Cardiac muscle cell (in vitro differentiated cells and primary cell): Measurements from ENCODE around the gene NPBWR2. TPM values are rescaled to one million over a fixed set of nuclear protein-coding genes. Genes with fewer than 3 reads are reported as not detected.

Experiments used
- DNase-seq, 2 donors: peaks; one replicate each; pipeline versions ENCODE4 v3.0.0 to v3.0.0-alpha.2; 2010 to 2017; ENCODE audit warnings: low read depth in 1 of 2, low spot score in 1 of 2
- H3K27ac ChIP-seq: fragments of 200-600 bp; sonication (generic); 2 replicates; pipeline ENCODE4 v1.5.1; 2016
- H3K27me3 ChIP-seq: fragments of 200-600 bp; sonication (generic); 2 replicates; pipeline ENCODE4 v1.6.0; 2016; ENCODE audit warnings: control low read depth
- H3K36me3 ChIP-seq: fragments of 200-600 bp; sonication (generic); 2 replicates; pipeline ENCODE4 v1.5.1; 2016; ENCODE audit warnings: control low read depth
- H3K4me1 ChIP-seq: fragments of 200-600 bp; sonication (generic); 2 replicates; pipeline ENCODE4 v1.8.1; 2017; ENCODE audit warnings: low read depth, mild to moderate bottlenecking, mixed run types
- H3K4me3 ChIP-seq: fragments of 200-600 bp; sonication (generic); 2 replicates; pipeline ENCODE4 v1.5.1; 2016; ENCODE audit warnings: mild to moderate bottlenecking
- H3K9me3 ChIP-seq: fragments of 200-600 bp; sonication (generic); 2 replicates; pipeline ENCODE4 v1.5.1; 2017; ENCODE audit warnings: low read depth, mild to moderate bottlenecking, control low read depth
- polyA plus RNA-seq: library from polyadenylated mRNA; unstranded; fragments of >200 nt; fragmentation: Nextera tagmentation; extraction: Ambion mirVana; gene quantifications from 2 replicates; pipeline ENCODE4 v1.2.1, GENCODE V29; 2016
- total RNA-seq: library from RNA; depleted of rRNA; stranded (reverse); fragments of >200 nt; gene quantifications from 2 replicates; pipeline ENCODE4 v1.2.3, GENCODE V29; 2016
- TF ChIP-seq, protein P1 (sequence below): IDR thresholded peaks from 2 replicates; pipeline ENCODE4 v1.5.1; 2012; ENCODE audit warnings: low read depth, mild to moderate bottlenecking, low read length

NPBWR2 gene
- total and polyA plus RNA-seq, 2 experiments from 2014 or later = not detected

DNA sequence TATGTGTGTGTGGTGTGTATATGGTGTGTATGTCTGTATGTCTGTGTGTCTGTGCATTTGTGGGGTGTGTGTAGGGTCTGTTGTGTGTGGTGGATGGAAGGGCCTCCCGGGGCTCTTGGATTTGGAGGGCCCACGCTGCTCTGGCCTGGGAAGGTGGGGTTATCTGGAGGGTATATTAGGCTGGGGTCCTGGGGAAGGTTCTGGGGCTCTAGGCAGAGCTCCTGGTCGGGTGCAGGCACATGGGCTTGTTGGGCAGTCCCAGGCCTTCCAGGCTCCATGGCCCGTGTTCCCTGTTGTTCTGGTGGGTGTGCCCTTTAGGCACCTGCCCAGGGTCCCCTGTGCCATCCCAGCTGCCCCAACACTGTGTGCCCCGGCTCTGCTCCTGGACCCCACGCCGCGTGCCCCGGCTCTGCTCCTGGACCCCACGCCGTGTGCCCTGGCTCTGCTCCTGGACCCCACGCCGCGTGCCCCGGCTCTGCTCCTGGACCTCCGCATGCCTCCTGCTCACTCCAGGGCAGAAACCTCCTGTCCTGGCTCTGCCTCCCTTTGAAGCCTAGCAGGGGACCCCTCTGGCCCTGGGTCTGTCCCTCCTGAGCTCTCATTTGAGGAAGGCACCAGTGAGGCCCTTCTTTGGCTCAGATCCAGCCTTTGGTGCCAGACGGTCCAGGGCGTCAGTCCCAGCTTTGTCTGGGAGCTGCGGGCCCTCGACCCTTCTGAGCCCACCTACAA, 46.7 kb upstream of the NPBWR2 start:
- no peaks in the 10 kb centered on the region for H3K9me3 ChIP-seq
- no peaks in the 10 kb centered on the region for H3K4me1 ChIP-seq
- TF ChIP-seq, protein P1, sequence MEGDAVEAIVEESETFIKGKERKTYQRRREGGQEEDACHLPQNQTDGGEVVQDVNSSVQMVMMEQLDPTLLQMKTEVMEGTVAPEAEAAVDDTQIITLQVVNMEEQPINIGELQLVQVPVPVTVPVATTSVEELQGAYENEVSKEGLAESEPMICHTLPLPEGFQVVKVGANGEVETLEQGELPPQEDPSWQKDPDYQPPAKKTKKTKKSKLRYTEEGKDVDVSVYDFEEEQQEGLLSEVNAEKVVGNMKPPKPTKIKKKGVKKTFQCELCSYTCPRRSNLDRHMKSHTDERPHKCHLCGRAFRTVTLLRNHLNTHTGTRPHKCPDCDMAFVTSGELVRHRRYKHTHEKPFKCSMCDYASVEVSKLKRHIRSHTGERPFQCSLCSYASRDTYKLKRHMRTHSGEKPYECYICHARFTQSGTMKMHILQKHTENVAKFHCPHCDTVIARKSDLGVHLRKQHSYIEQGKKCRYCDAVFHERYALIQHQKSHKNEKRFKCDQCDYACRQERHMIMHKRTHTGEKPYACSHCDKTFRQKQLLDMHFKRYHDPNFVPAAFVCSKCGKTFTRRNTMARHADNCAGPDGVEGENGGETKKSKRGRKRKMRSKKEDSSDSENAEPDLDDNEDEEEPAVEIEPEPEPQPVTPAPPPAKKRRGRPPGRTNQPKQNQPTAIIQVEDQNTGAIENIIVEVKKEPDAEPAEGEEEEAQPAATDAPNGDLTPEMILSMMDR = no peak

DNA sequence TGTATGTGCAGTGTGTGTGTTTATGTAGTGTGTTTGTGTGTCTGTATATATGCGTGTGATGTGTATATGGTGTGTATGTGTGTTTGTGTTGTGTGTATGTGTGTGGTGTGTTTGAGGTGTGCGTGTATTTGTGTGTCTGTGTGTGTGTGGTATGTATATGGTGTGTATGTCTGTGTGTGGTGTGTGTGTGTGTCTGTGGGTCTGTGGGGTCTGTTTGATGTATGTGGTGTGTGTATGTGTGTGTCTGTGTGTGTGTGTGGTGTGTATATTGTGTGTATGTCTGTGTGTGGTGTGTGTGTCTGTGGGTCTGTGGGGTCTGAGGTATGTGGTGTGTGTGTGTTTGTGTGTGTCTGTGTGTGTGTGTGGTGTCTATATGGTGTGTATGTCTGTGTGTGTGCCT, 46.0 kb upstream of the NPBWR2 start:
- H3K4me1 ChIP-seq = no peaks in the 10 kb centered on the region
- no peak for DNase-seq

More for the DNA sequence above, 46.7 kb upstream of the NPBWR2 start:
- Histone ChIP-seq H3K27ac (no peak overlapping the region), H3K27me3 (no peaks in the 10 kb centered on the region), H3K4me3 (no peak overlapping the region), H3K36me3 (no peaks in the 10 kb centered on the region)
- no peak for DNase-seq

GRCh38 chr20:64152906-64153305, 45.5 kb upstream of the NPBWR2 start:
- Histone ChIP-seq H3K27ac (no peak overlapping the region), H3K9me3 (no peaks in the 10 kb centered on the region), H3K4me3 (no peak overlapping the region), H3K4me1 (no peaks in the 10 kb centered on the region), H3K27me3 (no peaks in the 10 kb centered on the region), H3K36me3 (no peaks in the 10 kb centered on the region)
- no peak for DNase-seq
- TF ChIP-seq, protein P1 = no peak

More for the DNA sequence above, 46.0 kb upstream of the NPBWR2 start:
- H3K9me3 ChIP-seq = no peaks in the 10 kb centered on the region
- H3K27ac ChIP-seq = no peak overlapping the region
- H3K36me3 ChIP-seq = no peaks in the 10 kb centered on the region
- TF ChIP-seq, protein P1 = no peak
- no peak overlapping the region for H3K4me3 ChIP-seq
- no peaks in the 10 kb centered on the region for H3K27me3 ChIP-seq

DNA sequence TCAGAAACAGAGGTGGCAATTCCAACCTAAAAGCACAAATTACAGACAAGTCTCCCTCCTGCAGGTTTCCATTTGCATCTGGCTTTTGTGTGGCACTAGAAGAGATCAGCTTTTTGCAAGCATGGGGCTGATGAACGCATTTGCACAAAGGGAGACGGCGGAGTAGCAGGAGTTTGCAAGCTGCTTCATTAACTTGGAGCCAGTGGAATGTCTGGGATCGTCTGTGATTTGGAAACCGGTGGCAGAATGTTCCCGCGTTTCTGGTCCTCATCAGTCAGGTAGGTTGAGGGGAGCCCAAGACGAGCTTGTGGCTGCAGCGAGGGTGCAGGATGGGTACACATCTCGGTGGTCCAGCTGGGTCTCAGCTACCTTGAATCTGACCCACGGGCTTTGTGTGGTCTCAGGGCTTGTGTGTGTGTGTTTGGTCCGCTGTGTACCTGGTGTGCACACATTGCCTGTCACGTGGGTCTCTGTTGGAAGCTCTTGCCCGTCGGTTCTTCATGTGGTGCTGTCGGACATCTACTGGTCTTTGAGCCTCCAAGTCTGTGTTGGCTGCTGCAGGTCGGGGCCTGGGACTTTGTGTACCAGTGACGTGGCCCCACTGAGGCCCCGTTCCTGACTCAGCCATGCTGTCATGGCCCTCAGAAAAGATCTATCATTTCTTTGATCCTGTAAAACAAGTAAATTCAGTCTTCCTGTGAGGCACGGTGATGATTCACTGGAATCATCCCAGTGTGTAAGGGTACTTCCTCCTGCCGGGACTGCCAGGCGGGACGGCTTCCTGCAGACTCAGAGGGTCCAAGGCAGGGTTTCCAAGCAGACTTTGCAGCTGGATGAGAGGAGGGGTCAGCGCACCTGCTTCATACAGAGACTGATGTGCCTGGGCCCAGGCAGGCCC, 44.5 kb upstream of the NPBWR2 start:
- Histone ChIP-seq H3K27ac (no peak overlapping the region), H3K36me3 (no peaks in the 10 kb centered on the region), H3K9me3 (no peaks in the 10 kb centered on the region), H3K4me1 (no peaks in the 10 kb centered on the region), H3K4me3 (no peak overlapping the region), H3K27me3 (no peaks in the 10 kb centered on the region)
- TF ChIP-seq, protein P1 = no peak
- no peak for DNase-seq

GRCh38 chr20:64150756-64151632, 43.6 kb upstream of the NPBWR2 start:
- Histone ChIP-seq H3K27ac (no peak overlapping the region), H3K4me1 (no peaks in the 10 kb centered on the region)

More at GRCh38 chr20:64150756-64151632, 43.6 kb upstream of the NPBWR2 start:
- Histone ChIP-seq H3K9me3 (no peaks in the 10 kb centered on the region), H3K27me3 (no peaks in the 10 kb centered on the region), H3K36me3 (no peaks in the 10 kb centered on the region), H3K4me3 (no peak overlapping the region)
- no peak for DNase-seq
- TF ChIP-seq, protein P1 = no peak
